DND-41 (cell line): ENCODE results near the gene HS3ST5.

Source experiments
- CTCF ChIP-seq: IDR thresholded peaks from 2 replicates; pipeline ENCODE4 v1.5.1; 2012; ENCODE audit warnings: borderline replicate concordance, low read length, moderate library complexity, mild to moderate bottlenecking; ENCODE audit not compliant: poor library complexity, severe bottlenecking; ENCODE audit errors: extremely low read depth
- EZH2 ChIP-seq: IDR thresholded peaks from 3 replicates; pipeline ENCODE4 v1.6.1; 2012; ENCODE audit warnings: borderline replicate concordance, low read depth, mild to moderate bottlenecking, moderate library complexity, low read length, inconsistent platforms; ENCODE audit not compliant: severe bottlenecking

- TF ChIP-seq CTCF (no peak), EZH2 (no peak)
Observed at GRCh38 chr6:114288701-114289495, 53.9 kb downstream of the HS3ST5 start.
